Suprapubic skin (tissue), 4 donors: ENCODE results near the gene SLC8A1. TPM values are rescaled to one million over a fixed set of nuclear protein-coding genes. Genes with fewer than 3 reads are reported as not detected.

Source experiments
- DNase-seq, 2 donors: peaks; one replicate each; pipeline ENCODE4 v3.0.0-alpha.2; 2019; ENCODE audit warnings: low spot score in 2 of 2
- H3K27ac ChIP-seq: fragments of 200-600 bp; sonication (generic); one replicate; pipeline ENCODE4 v1.5.1; 2019
- H3K27me3 ChIP-seq: fragments of 200-600 bp; sonication (generic); one replicate; pipeline ENCODE4 v1.5.1; 2019
- H3K36me3 ChIP-seq: fragments of 200-600 bp; sonication (generic); one replicate; pipeline ENCODE4 v1.5.1; 2019
- H3K4me1 ChIP-seq: fragments of 200-600 bp; sonication (generic); one replicate; pipeline ENCODE4 v1.5.1; 2019
- H3K4me3 ChIP-seq: fragments of 200-600 bp; sonication (generic); one replicate; pipeline ENCODE4 v1.5.1; 2019; ENCODE audit warnings: mild to moderate bottlenecking
- H3K9me3 ChIP-seq: fragments of 200-600 bp; sonication (generic); one replicate; pipeline ENCODE4 v1.5.1; 2019
- CTCF ChIP-seq, 2 donors: fragments of 200-600 bp in 1 of 2; fragments of 450-650 bp in 1 of 2; sonication (generic) in 1 of 2; IDR thresholded peaks; one replicate each; pipeline ENCODE4 v1.5.1; 2016 to 2019; ENCODE audit warnings: antibody characterized with exemption in 2 of 2, mild to moderate bottlenecking in 1 of 2, moderate library complexity in 1 of 2
- EP300 ChIP-seq: sonication (generic); formaldehyde crosslinking; IDR thresholded peaks from one replicate; pipeline ENCODE4 v1.6.1; 2017; ENCODE audit warnings: antibody characterized with exemption
- POLR2A ChIP-seq, 2 donors: fragments of 450-650 bp; IDR thresholded peaks; one replicate each; pipeline ENCODE4 v1.6.1; 2017; ENCODE audit warnings: antibody characterized with exemption in 2 of 2, mild to moderate bottlenecking in 2 of 2, moderate library complexity in 2 of 2
- POLR2AphosphoS5 ChIP-seq, 3 donors: sonication (generic); formaldehyde crosslinking; IDR thresholded peaks; one replicate each; pipeline ENCODE4 v1.6.1; 2017; ENCODE audit warnings: antibody characterized with exemption in 3 of 3
- WGBS: methylation state at CpG from one replicate; pipeline ENCODE4 v1.1.5; 2018; 5-methylcytosine and 5-hydroxymethylcytosine counted together
- total RNA-seq, 4 donors: library from RNA; depleted of rRNA; stranded (reverse); fragments of >200 nt; gene quantifications; one replicate each; pipeline ENCODE4 v1.1.0, GENCODE V29; 2016

SLC8A1 gene
- total RNA-seq, 4 donors from 2014 or later, result 2.4 to 14.4 (median 9.9) TPM

- Histone ChIP-seq H3K27ac (no peak overlapping the region), H3K4me1 (no peaks in the 10 kb centered on the region)
Observed at GRCh38 chr2:40226637-40227036, 225.3 kb downstream of the SLC8A1 start.

GRCh38 chr2:40225670-40226210 is 226.2 kb downstream of the SLC8A1 start:
- H3K36me3 ChIP-seq, result no peaks in the 10 kb centered on the region
- no peak overlapping the region for H3K27ac ChIP-seq
- WGBS, result 24% methylated on average over 2 of the region's 2 CpGs
- TF ChIP-seq EP300 (no peak), POLR2AphosphoS5 (IDR thresholded peaks at IDR 0.05) (no peak), CTCF (IDR thresholded peaks at IDR 0.05) (no peak), POLR2A (IDR thresholded peaks at IDR 0.05) (no peak)
- no peak overlapping the region for H3K4me3 ChIP-seq
- H3K9me3 ChIP-seq, result no peaks in the 10 kb centered on the region
- no peak for DNase-seq
- H3K27me3 ChIP-seq, result no peaks in the 10 kb centered on the region
- no peaks in the 10 kb centered on the region for H3K4me1 ChIP-seq

More at GRCh38 chr2:40226637-40227036, 225.3 kb downstream of the SLC8A1 start:
- Histone ChIP-seq H3K9me3 (no peaks in the 10 kb centered on the region), H3K4me3 (no peak overlapping the region), H3K36me3 (no peaks in the 10 kb centered on the region), H3K27me3 (no peaks in the 10 kb centered on the region)
- DNase-seq, result no peak
- TF ChIP-seq POLR2AphosphoS5 (IDR thresholded peaks at IDR 0.05) (no peak), EP300 (no peak), POLR2A (IDR thresholded peaks at IDR 0.05) (no peak), CTCF (IDR thresholded peaks at IDR 0.05) (no peak)

- Histone ChIP-seq H3K4me1 (peaks cover under 1% of the 10 kb centered on the region), H3K36me3 (no peaks in the 10 kb centered on the region), H3K9me3 (no peaks in the 10 kb centered on the region), H3K4me3 (no peak overlapping the region), H3K27me3 (no peaks in the 10 kb centered on the region), H3K27ac (no peak overlapping the region)
- DNase-seq, result no peak
- TF ChIP-seq POLR2AphosphoS5 (IDR thresholded peaks at IDR 0.05) (no peak), EP300 (no peak), CTCF (IDR thresholded peaks at IDR 0.05) (no peak), POLR2A (IDR thresholded peaks at IDR 0.05) (no peak)
- 87% methylated on average over 4 of the region's 4 CpGs for WGBS
Observed at GRCh38 chr2:40224318-40224717, 227.6 kb downstream of the SLC8A1 start.

- peak in 1 of 3 donors; percentile 5 for TF ChIP-seq POLR2AphosphoS5 (IDR thresholded peaks at IDR 0.05)
- TF ChIP-seq EP300, result no peak
- Histone ChIP-seq H3K36me3 (no peaks in the 10 kb centered on the region), H3K27me3 (no peaks in the 10 kb centered on the region), H3K27ac (no peak overlapping the region), H3K4me1 (peaks cover 8% of the 10 kb centered on the region), H3K9me3 (no peaks in the 10 kb centered on the region), H3K4me3 (no peak overlapping the region)
- WGBS, result 75% methylated on average over 4 of the region's 4 CpGs
- no peak for DNase-seq
Observed at GRCh38 chr2:40220177-40220925, 231.5 kb downstream of the SLC8A1 start.

GRCh38 chr2:40219141-40219540 is 232.7 kb downstream of the SLC8A1 start:
- TF ChIP-seq POLR2A (IDR thresholded peaks at IDR 0.05) (no peak), CTCF (IDR thresholded peaks at IDR 0.05) (no peak), EP300 (no peak), POLR2AphosphoS5 (IDR thresholded peaks at IDR 0.05) (no peak)
- Histone ChIP-seq H3K4me3 (no peak overlapping the region), H3K4me1 (peaks cover 8% of the 10 kb centered on the region), H3K9me3 (no peaks in the 10 kb centered on the region), H3K36me3 (no peaks in the 10 kb centered on the region), H3K27me3 (no peaks in the 10 kb centered on the region), H3K27ac (no peak overlapping the region)
- no peak for DNase-seq
- 95% methylated on average over 1 of the region's 1 CpG for WGBS
